HepG2 (cell line): ENCODE results near the gene HLA-G. TPM values are rescaled to one million over a fixed set of nuclear protein-coding genes. Genes with fewer than 3 reads are reported as not detected.

Experiments
- ATAC-seq: fragments of 200-7000 bp; cut with Tn5 transposase; 3 replicates; pipeline ENCODE4 v1.9.1; 2020; ENCODE audit warnings: mild to moderate bottlenecking, moderate library complexity
- BruUV-seq: library from RNA; stranded (reverse); fragments of 400-500 nt; replicated peaks from 2 replicates; lab custom pipeline; 2021; lab: Mats Ljungman, UMichigan
- CTCF ChIA-PET: fragments of 300-600 bp; formaldehyde crosslinking; extraction: SDS; loops from one replicate; lab custom pipeline; 2021; ENCODE audit warnings: low total read pairs, inconsistent platforms, low intra/inter-chr PET ratio; lab: Yijun Ruan, JAX
- POLR2A ChIA-PET: fragments of 350-600 bp; sonication (Branson Sonifier 250); formaldehyde crosslinking; loops from one replicate; lab custom pipeline; 2020; ENCODE audit warnings: antibody characterized with exemption, inconsistent platforms; lab: Yijun Ruan, JAX
- DNase-seq: peaks from one replicate; pipeline ENCODE4 v3.0.0-alpha.2; 2015; ENCODE audit warnings: low spot score
- FAIRE-seq: peaks from 3 replicates; lab custom pipeline; 2011; peaks lifted over from hg19 to GRCh38; lab: Jason Lieb, UNC
- H2AFZ ChIP-seq: one replicate; pipeline ENCODE4 v1.6.1; 2011; ENCODE audit warnings: low read length, inconsistent platforms
- H3K27ac ChIP-seq: fragments of 300-600 bp; 3 replicates; pipeline ENCODE4 v1.8.0; 2011; ENCODE audit warnings: mixed run types, mild to moderate bottlenecking, mixed read lengths, low read length, inconsistent platforms; ENCODE audit not compliant: insufficient read depth; ENCODE audit errors: extremely low read length
- H3K27me3 ChIP-seq, 2 experiments: fragments of 200-600 bp in 1 of 2; 2 replicates in 1 of 2; 3 replicates in 1 of 2; pipeline versions ENCODE4 v1.6.0 to v1.8.0; 2011; ENCODE audit warnings: low read length in 2 of 2, mild to moderate bottlenecking in 2 of 2, moderate library complexity in 2 of 2, inconsistent platforms in 1 of 2; ENCODE audit not compliant: insufficient read depth in 2 of 2, control insufficient read depth in 1 of 2
- H3K36me3 ChIP-seq, 2 experiments: fragments of 200-600 bp in 1 of 2; replicated peaks in 1 of 2; 2 replicates in 1 of 2; 3 replicates in 1 of 2; pipeline versions ENCODE4 v1.5.1 to v1.8.0; 2011; ENCODE audit warnings: low read length in 2 of 2, inconsistent platforms in 1 of 2; ENCODE audit not compliant: insufficient read depth in 2 of 2, control insufficient read depth in 1 of 2
- H3K4me1 ChIP-seq: 2 replicates; pipeline ENCODE4 v1.5.1; 2012; ENCODE audit warnings: low read length, inconsistent platforms; ENCODE audit not compliant: insufficient read depth
- H3K4me2 ChIP-seq: 2 replicates; pipeline ENCODE4 v1.6.0; 2011; ENCODE audit warnings: low read depth, low read length, inconsistent platforms
- H3K4me3 ChIP-seq, 3 experiments: fragments of 200-600 bp in 1 of 3; sonication (generic), shearing (Covaris generic) in 1 of 3; replicated peaks in 1 of 3; 2 replicates each; pipeline ENCODE4 v1.5.1; 2011 to 2016; ENCODE audit warnings: low read length in 3 of 3, inconsistent platforms in 2 of 3, low read depth in 2 of 3, mild to moderate bottlenecking in 2 of 3, control low read depth in 1 of 3, mixed read lengths in 1 of 3; ENCODE audit not compliant: insufficient read depth in 1 of 3
- H3K79me2 ChIP-seq: one replicate; pipeline ENCODE4 v1.6.1; 2011; ENCODE audit warnings: low read length, inconsistent platforms; ENCODE audit not compliant: insufficient read depth
- H3K9ac ChIP-seq: 2 replicates; pipeline ENCODE4 v1.6.0; 2011; ENCODE audit warnings: mild to moderate bottlenecking, low read depth, low read length, inconsistent platforms; ENCODE audit not compliant: insufficient read depth
- H3K9me3 ChIP-seq: 2 replicates; pipeline ENCODE4 v1.5.1; 2012; ENCODE audit warnings: mild to moderate bottlenecking, low read length
- H4K20me1 ChIP-seq: 2 replicates; pipeline ENCODE4 v1.6.0; 2011; ENCODE audit warnings: inconsistent platforms, mild to moderate bottlenecking, low read length, moderate library complexity; ENCODE audit not compliant: insufficient read depth
- AGO1 ChIP-seq: fragments of 200-400 bp; formaldehyde crosslinking; IDR thresholded peaks from 2 replicates; pipeline ENCODE4 v1.6.1; 2017; ENCODE audit warnings: mild to moderate bottlenecking, low read depth, low read length, moderate library complexity; ENCODE audit not compliant: poor library complexity, severe bottlenecking
- ARNT2 ChIP-seq: sonication (generic); formaldehyde crosslinking; IDR thresholded peaks from 2 replicates; pipeline ENCODE4 v1.8.0; 2022; ENCODE audit warnings: mild to moderate bottlenecking, low read depth, missing genetic modification reagents, moderate library complexity
- DNMT3B ChIP-seq: conservative IDR thresholded peaks from 2 replicates; pipeline ENCODE4 v1.6.1; 2016; ENCODE audit warnings: missing biosample characterization, control low read depth
- FOXC1 ChIP-seq: sonication (generic); formaldehyde crosslinking; IDR thresholded peaks from 2 replicates; pipeline ENCODE4 v1.8.0; 2022; ENCODE audit warnings: mild to moderate bottlenecking, missing genetic modification reagents, borderline replicate concordance
- FOXP4 ChIP-seq: sonication (generic); formaldehyde crosslinking; IDR thresholded peaks from 2 replicates; pipeline ENCODE4 v1.4.0; 2020; ENCODE audit warnings: missing genetic modification reagents
- HNF1A ChIP-seq, 2 experiments: sonication (generic) in 1 of 2; formaldehyde crosslinking in 1 of 2; IDR thresholded peaks; 2 replicates each; pipeline versions ENCODE4 v1.4.0 to v1.6.1; 2016 to 2020; ENCODE audit warnings: borderline replicate concordance in 1 of 2, low read depth in 1 of 2, mild to moderate bottlenecking in 1 of 2, missing genetic modification reagents in 1 of 2
- KDM6A ChIP-seq: IDR thresholded peaks from 2 replicates; pipeline ENCODE4 v1.6.1; 2016; ENCODE audit warnings: low read depth
- KLF16 ChIP-seq, 2 experiments: sonication (generic) in 1 of 2; formaldehyde crosslinking in 1 of 2; IDR thresholded peaks; 2 replicates each; pipeline versions ENCODE4 v1.6.1 to v1.8.0; 2016 to 2023; ENCODE audit warnings: missing genetic modification reagents in 2 of 2, missing compliant biosample characterization in 1 of 2
- MBNL3 ChIP-seq: fragments of 250-450 bp; sonication (Bioruptor Pico); conservative IDR thresholded peaks from 2 replicates; pipeline ENCODE4 v1.8.0; 2022; ENCODE audit warnings: mild to moderate bottlenecking, inconsistent platforms
- SOX5 ChIP-seq: IDR thresholded peaks from 2 replicates; pipeline ENCODE4 v1.6.1; 2016; ENCODE audit warnings: borderline replicate concordance
- ZNF3 ChIP-seq: IDR thresholded peaks from 2 replicates; pipeline ENCODE4 v1.7.0; 2017; ENCODE audit warnings: inconsistent platforms
- ZNF431 ChIP-seq: sonication (generic); formaldehyde crosslinking; IDR thresholded peaks from 2 replicates; pipeline ENCODE4 v1.9.0; 2022; ENCODE audit warnings: missing genetic modification reagents, low read depth, mild to moderate bottlenecking, borderline replicate concordance
- ZNF740 ChIP-seq: sonication (generic); formaldehyde crosslinking; IDR thresholded peaks from 2 replicates; pipeline ENCODE4 v1.4.0; 2020; ENCODE audit warnings: missing genetic modification reagents
- WGBS: methylation state at CpG from one replicate; pipeline ENCODE4 v1.1.6; 2017; ENCODE audit warnings: low lambda C conversion rate; 5-methylcytosine and 5-hydroxymethylcytosine counted together
- in situ Hi-C: cut with HindIII; loops from 2 replicates; pipeline ENCODE4 v1.10.0; 2017; ENCODE audit warnings: low pct_unique_long_range_greater_than_20kb; ENCODE audit not compliant: extremely low pct_ligation_motif_present
- intact Hi-C: fragments of 100-400 bp; cut with micrococcal nuclease; formaldehyde crosslinking; loops from one replicate; pipeline ENCODE4 v1.10.0; 2022; ENCODE audit not compliant: unreplicated experiment
- polyA plus RNA-seq, 8 experiments: library from polyadenylated mRNA; depleted of rRNA in 3 of 8; stranded (reverse) in 7 of 8; unstranded in 1 of 8; fragments of >200 nt; fragmentation: Illumina TruSeq in 4 of 8; extraction: Trizol in 4 of 8; gene quantifications; 2 replicates each; pipeline versions ENCODE4 v1.2.1 to v1.2.3, GENCODE V29; 2011 to 2016; ENCODE audit warnings: low read depth in 4 of 8, missing spikeins in 1 of 8, mixed read lengths in 1 of 8; ENCODE audit not compliant: insufficient read depth in 1 of 8
- total RNA-seq, 5 experiments: library from RNA; depleted of rRNA; stranded (reverse); fragments of >200 nt; fragmentation: Illumina TruSeq; extraction: Trizol; gene quantifications; 2 replicates each; pipeline ENCODE4 v1.2.3, GENCODE V29; 2016; ENCODE audit warnings: low read depth in 1 of 5

Gene HLA-G
- total and polyA plus RNA-seq, 2 of the 13 experiments (the other 11 are each of a cell fraction or from before 2014, with no cell fraction given) = 0.29 to 0.30 TPM

- TF ChIP-seq FOXC1 (CRISPR knock-in tag) = no peak
- TF ChIP-seq, all 625 proteins: peak for 0
These were observed 34.6 kb upstream of the HLA-G start (continued) for GRCh38 chr6:29793036-29793356.

GRCh38 chr6:29793796-29794195 lies 33.8 kb upstream of the HLA-G start:
- 0% methylated on average over 3 of the region's 3 CpGs for WGBS
- DNase-seq (no peak), ATAC-seq (no peak)
- Histone ChIP-seq H3K4me3 (no peak overlapping the region), H3K36me3 (no peaks in the 10 kb centered on the region), H3K27me3 (peaks cover 0 to 13% of the 10 kb centered on the region in 2 experiments; a peak in 4 of 5 replicates), H4K20me1 (no peaks in the 10 kb centered on the region), H3K9ac (no peak overlapping the region), H3K4me1 (no peaks in the 10 kb centered on the region), H2AFZ (no peak overlapping the region), H3K9me3 (peaks cover 3% of the 10 kb centered on the region; the same call in 1 of the 2 replicates)
- CTCF ChIA-PET = no interaction called here
- TF ChIP-seq KDM6A (CRISPR knock-in tag) (no peak), ZNF3 (CRISPR knock-in tag) (no peak), FOXP4 (CRISPR knock-in tag) (no peak), KLF16 (CRISPR knock-in tag; IDR thresholded peaks at IDR 0.05) (no peak), ZNF740 (CRISPR knock-in tag) (no peak), AGO1 (no peak), ARNT2 (CRISPR knock-in tag) (no peak), DNMT3B (no peak), ZNF431 (CRISPR knock-in tag) (no peak), MBNL3 (CRISPR knock-in tag) (no peak), HNF1A (IDR thresholded peaks at IDR 0.05; ENCODE audit: low read depth) (no peak), HNF1A (CRISPR knock-in tag; IDR thresholded peaks at IDR 0.05; ENCODE audit: borderline replicate concordance) (no peak), SOX5 (CRISPR knock-in tag) (no peak)
- TF ChIP-seq, all 625 proteins: peak for 0
- H3K4me2 ChIP-seq = no peak overlapping the region
- H3K27ac ChIP-seq = no peak overlapping the region
- in situ Hi-C loops (no loop called here), intact Hi-C loops (no loop called here)
- no TSS peak for BruUV-seq
- POLR2A ChIA-PET = no interaction called here
- H3K79me2 ChIP-seq = no peaks in the 10 kb centered on the region
- FAIRE-seq = no peak
